C4-2B (cell line): ENCODE measurements around the gene HDAC7.

ENCODE experiments used
- ZFX ChIP-seq: fragments of 450-650 bp; IDR thresholded peaks from 2 replicates; pipeline ENCODE4 v1.6.1; 2017
- TF ChIP-seq, protein P1 (sequence below): fragments of 450-650 bp; conservative IDR thresholded peaks from 2 replicates; pipeline ENCODE4 v1.5.1; 2017; ENCODE audit warnings: mild to moderate bottlenecking

DNA sequence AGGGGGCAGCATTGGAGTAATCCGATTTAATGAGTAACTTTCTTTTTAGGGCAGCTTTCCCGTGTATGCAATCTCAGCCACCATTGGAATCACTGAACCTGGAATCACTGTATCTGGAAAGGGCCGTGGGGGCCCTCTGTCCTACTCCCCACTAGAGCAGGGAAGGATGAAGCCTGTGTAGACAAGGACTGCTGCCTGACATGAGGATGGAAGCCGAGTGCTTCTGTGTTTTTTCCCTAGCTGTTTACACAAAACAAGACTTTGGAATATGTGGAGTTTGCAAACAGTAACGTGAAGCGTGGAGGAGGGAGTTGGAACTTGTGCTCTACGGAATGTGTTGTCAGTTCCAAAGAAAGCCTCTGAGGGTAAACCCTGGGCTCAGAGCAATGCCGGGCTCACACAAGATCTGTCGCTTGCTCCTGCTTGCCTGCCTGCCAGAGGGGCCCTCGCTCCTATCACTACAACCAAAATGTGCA, 32.4 kb upstream of the HDAC7 start:
- TF ChIP-seq, protein P1, sequence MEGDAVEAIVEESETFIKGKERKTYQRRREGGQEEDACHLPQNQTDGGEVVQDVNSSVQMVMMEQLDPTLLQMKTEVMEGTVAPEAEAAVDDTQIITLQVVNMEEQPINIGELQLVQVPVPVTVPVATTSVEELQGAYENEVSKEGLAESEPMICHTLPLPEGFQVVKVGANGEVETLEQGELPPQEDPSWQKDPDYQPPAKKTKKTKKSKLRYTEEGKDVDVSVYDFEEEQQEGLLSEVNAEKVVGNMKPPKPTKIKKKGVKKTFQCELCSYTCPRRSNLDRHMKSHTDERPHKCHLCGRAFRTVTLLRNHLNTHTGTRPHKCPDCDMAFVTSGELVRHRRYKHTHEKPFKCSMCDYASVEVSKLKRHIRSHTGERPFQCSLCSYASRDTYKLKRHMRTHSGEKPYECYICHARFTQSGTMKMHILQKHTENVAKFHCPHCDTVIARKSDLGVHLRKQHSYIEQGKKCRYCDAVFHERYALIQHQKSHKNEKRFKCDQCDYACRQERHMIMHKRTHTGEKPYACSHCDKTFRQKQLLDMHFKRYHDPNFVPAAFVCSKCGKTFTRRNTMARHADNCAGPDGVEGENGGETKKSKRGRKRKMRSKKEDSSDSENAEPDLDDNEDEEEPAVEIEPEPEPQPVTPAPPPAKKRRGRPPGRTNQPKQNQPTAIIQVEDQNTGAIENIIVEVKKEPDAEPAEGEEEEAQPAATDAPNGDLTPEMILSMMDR, result no peak
- TF ChIP-seq ZFX, result no peak
